ENCODE measurements around the gene TYROBP. TPM values are rescaled to one million over a fixed set of nuclear protein-coding genes. Genes with fewer than 3 reads are reported as not detected.
"Not testable (repeated sequence)": the region's sequence is repeated elsewhere in the genome, so short reads cannot be mapped to it uniquely, and the experiment has no call there.

TYROBP gene
- total and polyA plus RNA-seq, 4 donors = 26.8 to 89.6 (median 40.7) TPM

- TF ChIP-seq, protein P1, sequence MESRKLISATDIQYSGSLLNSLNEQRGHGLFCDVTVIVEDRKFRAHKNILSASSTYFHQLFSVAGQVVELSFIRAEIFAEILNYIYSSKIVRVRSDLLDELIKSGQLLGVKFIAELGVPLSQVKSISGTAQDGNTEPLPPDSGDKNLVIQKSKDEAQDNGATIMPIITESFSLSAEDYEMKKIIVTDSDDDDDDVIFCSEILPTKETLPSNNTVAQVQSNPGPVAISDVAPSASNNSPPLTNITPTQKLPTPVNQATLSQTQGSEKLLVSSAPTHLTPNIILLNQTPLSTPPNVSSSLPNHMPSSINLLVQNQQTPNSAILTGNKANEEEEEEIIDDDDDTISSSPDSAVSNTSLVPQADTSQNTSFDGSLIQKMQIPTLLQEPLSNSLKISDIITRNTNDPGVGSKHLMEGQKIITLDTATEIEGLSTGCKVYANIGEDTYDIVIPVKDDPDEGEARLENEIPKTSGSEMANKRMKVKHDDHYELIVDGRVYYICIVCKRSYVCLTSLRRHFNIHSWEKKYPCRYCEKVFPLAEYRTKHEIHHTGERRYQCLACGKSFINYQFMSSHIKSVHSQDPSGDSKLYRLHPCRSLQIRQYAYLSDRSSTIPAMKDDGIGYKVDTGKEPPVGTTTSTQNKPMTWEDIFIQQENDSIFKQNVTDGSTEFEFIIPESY (IDR thresholded peaks at IDR 0.05) = no peak
- TF ChIP-seq TAF1 (conservative IDR thresholded peaks at IDR 0.05) = no peak
Measured at GRCh38 chr19:35872180-35872579, 35.9 kb downstream of the TYROBP start (continued).

DNA sequence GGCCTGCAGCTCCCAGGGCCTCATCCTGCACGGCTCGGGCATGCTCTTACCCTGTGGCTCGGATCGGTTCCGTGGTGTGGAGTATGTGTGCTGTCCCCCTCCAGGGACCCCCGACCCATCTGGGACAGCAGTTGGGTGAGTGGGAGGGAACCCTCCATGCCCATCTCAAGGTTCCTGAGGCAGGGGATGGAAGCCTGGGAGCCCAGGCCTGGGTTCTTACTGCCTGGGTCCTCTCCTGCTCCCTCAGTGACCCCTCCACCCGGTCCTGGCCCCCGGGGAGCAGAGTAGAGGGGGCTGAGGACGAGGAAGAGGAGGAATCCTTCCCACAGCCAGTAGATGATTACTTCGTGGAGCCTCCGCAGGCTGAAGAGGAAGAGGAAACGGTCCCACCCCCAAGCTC, 36.5 kb downstream of the TYROBP start:
- TF ChIP-seq, protein P2, sequence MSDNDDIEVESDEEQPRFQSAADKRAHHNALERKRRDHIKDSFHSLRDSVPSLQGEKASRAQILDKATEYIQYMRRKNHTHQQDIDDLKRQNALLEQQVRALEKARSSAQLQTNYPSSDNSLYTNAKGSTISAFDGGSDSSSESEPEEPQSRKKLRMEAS (IDR thresholded peaks at IDR 0.05) = no peak
- TF ChIP-seq RAD21 (IDR thresholded peaks at IDR 0.05) = no peak
- TF ChIP-seq TAF1 (conservative IDR thresholded peaks at IDR 0.05) = no peak
- no peak overlapping the region for H3K9ac ChIP-seq (ENCODE audit: low read depth in 1 of 2, low read length in 2 of 2)
- H3K4me3 ChIP-seq (ENCODE audit: low read depth in 1 of 3, low read length in 3 of 3) = no peak overlapping the region
- WGBS = 78% methylated on average over 12 of the region's 12 CpGs
- DNase-seq (ENCODE audit: low spot score) = no peak
- H3K4me1 ChIP-seq (ENCODE audit: control insufficient read depth in 4 of 4, insufficient read depth in 4 of 4, low read length in 3 of 4) = peaks cover 3 to 17% (median 10%) of the 10 kb centered on the region in 4 donors
- no peaks in the 10 kb centered on the region for H3K9me3 ChIP-seq (ENCODE audit: control insufficient read depth in 4 of 4, low read length in 3 of 4)
- H3K27me3 ChIP-seq (ENCODE audit: control insufficient read depth in 4 of 4, insufficient read depth in 4 of 4, low read length in 3 of 4) = peaks cover 0 to 3% (median 2%) of the 10 kb centered on the region in 4 donors
- H3K27ac ChIP-seq (ENCODE audit: low read depth in 1 of 2, low read length in 2 of 2) = no peak overlapping the region
- H3K36me3 ChIP-seq (ENCODE audit: control insufficient read depth in 4 of 4, insufficient read depth in 3 of 4, low read depth in 1 of 4, low read length in 3 of 4) = no peaks in the 10 kb centered on the region

- Histone ChIP-seq H3K27me3 (ENCODE audit: control insufficient read depth in 4 of 4, insufficient read depth in 4 of 4, low read length in 3 of 4) (peaks cover 0 to 3% (median 2%) of the 10 kb centered on the region in 4 donors), H3K9ac (ENCODE audit: low read depth in 1 of 2, low read length in 2 of 2) (no peak overlapping the region), H3K9me3 (ENCODE audit: control insufficient read depth in 4 of 4, low read length in 3 of 4) (no peaks in the 10 kb centered on the region), H3K27ac (ENCODE audit: low read depth in 1 of 2, low read length in 2 of 2) (no peak overlapping the region), H3K4me3 (ENCODE audit: low read depth in 1 of 3, low read length in 3 of 3) (no peak overlapping the region), H3K36me3 (ENCODE audit: control insufficient read depth in 4 of 4, insufficient read depth in 3 of 4, low read depth in 1 of 4, low read length in 3 of 4) (no peaks in the 10 kb centered on the region), H3K4me1 (ENCODE audit: control insufficient read depth in 4 of 4, insufficient read depth in 4 of 4, low read length in 3 of 4) (peaks cover 3 to 17% (median 10%) of the 10 kb centered on the region in 4 donors)
- no peak for DNase-seq (ENCODE audit: low spot score)
- TF ChIP-seq FOXA2 (IDR thresholded peaks at IDR 0.05) (no peak), HNF4A (conservative IDR thresholded peaks at IDR 0.05) (no peak), FOXA1 (IDR thresholded peaks at IDR 0.05) (no peak), SP1 (IDR thresholded peaks at IDR 0.05) (no peak), ATF3 (IDR thresholded peaks at IDR 0.05) (no peak), YY1 (IDR thresholded peaks at IDR 0.05) (no peak), JUND (IDR thresholded peaks at IDR 0.05) (no peak), RAD21 (IDR thresholded peaks at IDR 0.05) (no peak), GABPA (IDR thresholded peaks at IDR 0.05 in 1 of 2, conservative IDR thresholded peaks at IDR 0.05 in 1 of 2) (no peak), HNF4G (IDR thresholded peaks at IDR 0.05) (no peak), RXRA (IDR thresholded peaks at IDR 0.05) (no peak)
- TF ChIP-seq, protein P2 (IDR thresholded peaks at IDR 0.05) = no peak
- TF ChIP-seq, protein P3, sequence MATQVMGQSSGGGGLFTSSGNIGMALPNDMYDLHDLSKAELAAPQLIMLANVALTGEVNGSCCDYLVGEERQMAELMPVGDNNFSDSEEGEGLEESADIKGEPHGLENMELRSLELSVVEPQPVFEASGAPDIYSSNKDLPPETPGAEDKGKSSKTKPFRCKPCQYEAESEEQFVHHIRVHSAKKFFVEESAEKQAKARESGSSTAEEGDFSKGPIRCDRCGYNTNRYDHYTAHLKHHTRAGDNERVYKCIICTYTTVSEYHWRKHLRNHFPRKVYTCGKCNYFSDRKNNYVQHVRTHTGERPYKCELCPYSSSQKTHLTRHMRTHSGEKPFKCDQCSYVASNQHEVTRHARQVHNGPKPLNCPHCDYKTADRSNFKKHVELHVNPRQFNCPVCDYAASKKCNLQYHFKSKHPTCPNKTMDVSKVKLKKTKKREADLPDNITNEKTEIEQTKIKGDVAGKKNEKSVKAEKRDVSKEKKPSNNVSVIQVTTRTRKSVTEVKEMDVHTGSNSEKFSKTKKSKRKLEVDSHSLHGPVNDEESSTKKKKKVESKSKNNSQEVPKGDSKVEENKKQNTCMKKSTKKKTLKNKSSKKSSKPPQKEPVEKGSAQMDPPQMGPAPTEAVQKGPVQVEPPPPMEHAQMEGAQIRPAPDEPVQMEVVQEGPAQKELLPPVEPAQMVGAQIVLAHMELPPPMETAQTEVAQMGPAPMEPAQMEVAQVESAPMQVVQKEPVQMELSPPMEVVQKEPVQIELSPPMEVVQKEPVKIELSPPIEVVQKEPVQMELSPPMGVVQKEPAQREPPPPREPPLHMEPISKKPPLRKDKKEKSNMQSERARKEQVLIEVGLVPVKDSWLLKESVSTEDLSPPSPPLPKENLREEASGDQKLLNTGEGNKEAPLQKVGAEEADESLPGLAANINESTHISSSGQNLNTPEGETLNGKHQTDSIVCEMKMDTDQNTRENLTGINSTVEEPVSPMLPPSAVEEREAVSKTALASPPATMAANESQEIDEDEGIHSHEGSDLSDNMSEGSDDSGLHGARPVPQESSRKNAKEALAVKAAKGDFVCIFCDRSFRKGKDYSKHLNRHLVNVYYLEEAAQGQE (IDR thresholded peaks at IDR 0.05) = no peak
- TF ChIP-seq, protein P1 (IDR thresholded peaks at IDR 0.05) = no peak
- 69% methylated on average over 12 of the region's 12 CpGs for WGBS
Measured at GRCh38 chr19:35870798-35871197, 37.3 kb downstream of the TYROBP start.

DNA sequence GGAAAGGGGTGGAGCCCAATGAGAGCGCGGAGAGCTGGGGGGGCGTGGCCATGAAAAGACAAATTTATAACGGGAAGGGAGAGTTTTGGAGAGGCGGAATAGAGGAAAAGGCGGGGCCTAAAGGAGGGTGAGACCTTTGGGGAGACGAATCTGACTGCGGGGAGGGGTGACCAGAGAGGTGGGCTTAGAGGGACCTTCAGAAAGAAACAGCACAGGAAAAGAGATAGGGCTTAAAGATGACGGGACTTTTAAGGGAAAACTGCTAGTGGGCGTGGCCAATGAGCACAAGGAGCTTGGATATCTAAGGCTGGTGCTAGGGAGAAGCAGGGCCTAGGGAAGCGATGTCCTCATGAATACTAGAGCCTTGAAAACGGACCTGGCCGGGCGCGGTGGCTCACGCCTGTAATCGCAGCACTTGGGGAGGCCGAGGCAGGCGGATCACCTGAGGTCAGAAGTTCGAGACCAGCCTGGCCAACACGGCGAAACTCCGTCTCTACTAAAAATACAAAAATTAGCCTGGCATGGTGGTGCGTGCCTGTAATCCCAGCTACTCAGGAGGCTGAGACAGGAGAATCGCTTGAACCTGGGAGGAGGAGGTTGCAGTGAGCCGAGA, 37.9 kb downstream of the TYROBP start:
- not testable (repeated sequence) for H3K27me3 ChIP-seq (ENCODE audit: control insufficient read depth in 4 of 4, insufficient read depth in 4 of 4, low read length in 3 of 4); H3K9ac ChIP-seq (ENCODE audit: low read depth in 1 of 2, low read length in 2 of 2); H3K27ac ChIP-seq (ENCODE audit: low read depth in 1 of 2, low read length in 2 of 2); H3K36me3 ChIP-seq (ENCODE audit: control insufficient read depth in 4 of 4, insufficient read depth in 3 of 4, low read depth in 1 of 4, low read length in 3 of 4); H3K4me3 ChIP-seq (ENCODE audit: low read depth in 1 of 3, low read length in 3 of 3); DNase-seq (ENCODE audit: low spot score); H3K9me3 ChIP-seq (ENCODE audit: control insufficient read depth in 4 of 4, low read length in 3 of 4)
- WGBS = 36% methylated on average over 26 of the region's 26 CpGs
- H3K4me1 ChIP-seq (ENCODE audit: control insufficient read depth in 4 of 4, insufficient read depth in 4 of 4, low read length in 3 of 4) = peaks cover 3 to 17% (median 10%) of the 10 kb centered on the region in 4 donors
